Measurements from ENCODE around the gene ATP9A. TPM values are rescaled to one million over a fixed set of nuclear protein-coding genes. Genes with fewer than 3 reads are reported as not detected.

ATP9A gene
- total and polyA plus RNA-seq, 2 of the 8 experiments (the other 6 are each of a cell fraction or from before 2014, with no cell fraction given): 5.0 to 6.4 TPM

GRCh38 chr20:51756653-51757052 is 11.5 kb downstream of the ATP9A start (continued):
- TF ChIP-seq CHD7 (IDR thresholded peaks at IDR 0.05; ENCODE audit: insufficient replicate concordance, low read length) (no peak), RBBP5 (IDR thresholded peaks at IDR 0.05; ENCODE audit: borderline replicate concordance, low read depth, low read length) (no peak), GABPA (IDR thresholded peaks at IDR 0.05; ENCODE audit: borderline replicate concordance, insufficient read depth, low read length) (no peak), POU5F1 (IDR thresholded peaks at IDR 0.05; ENCODE audit: low read depth, low read length) (no peak), MAFK (IDR thresholded peaks at IDR 0.05; ENCODE audit: low read depth, low read length) (no peak), MAX (IDR thresholded peaks at IDR 0.05) (no peak), TAF7 (optimal IDR thresholded peaks at IDR 0.05; ENCODE audit: borderline replicate concordance, low read depth, low read length) (no peak), SP1 (IDR thresholded peaks at IDR 0.05; ENCODE audit: low read depth, low read length) (no peak), TBP (IDR thresholded peaks at IDR 0.05; ENCODE audit: low read depth, low read length) (no peak), JUND (IDR thresholded peaks at IDR 0.05; ENCODE audit: low read length) (no peak), SIX5 (IDR thresholded peaks at IDR 0.05; ENCODE audit: low read depth, low read length) (no peak), ASH2L (IDR thresholded peaks at IDR 0.05; ENCODE audit: low read length) (no peak), TAF1 (IDR thresholded peaks at IDR 0.05; ENCODE audit: low read depth, low read length) (no peak)

Data from H1 (cell line).